ENCODE data around the gene PTPN23. TPM values are rescaled to one million over a fixed set of nuclear protein-coding genes. Genes with fewer than 3 reads are reported as not detected.

The PTPN23 gene
- total RNA-seq, 1 donor from 2014 or later = 40.3 TPM

DNA sequence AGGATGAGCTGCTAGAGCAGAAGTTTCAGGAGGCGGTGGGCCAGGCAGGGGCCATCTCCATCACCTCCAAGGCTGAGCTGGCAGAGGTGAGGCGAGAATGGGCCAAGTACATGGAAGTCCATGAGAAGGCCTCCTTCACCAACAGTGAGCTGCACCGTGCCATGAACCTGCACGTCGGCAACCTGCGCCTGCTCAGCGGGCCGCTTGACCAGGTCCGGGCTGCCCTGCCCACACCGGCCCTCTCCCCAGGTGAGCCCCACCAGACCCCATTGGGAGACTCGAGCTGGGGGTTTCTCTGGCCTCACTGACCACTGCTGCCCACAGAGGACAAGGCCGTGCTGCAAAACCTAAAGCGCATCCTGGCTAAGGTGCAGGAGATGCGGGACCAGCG, 28.0 kb downstream of the PTPN23 start:
- Histone ChIP-seq H3K9ac (ENCODE audit: low read length) (no peak overlapping the region), H3K27me3 (ENCODE audit: insufficient read depth, low read length) (no peaks in the 10 kb centered on the region), H3K4me2 (ENCODE audit: low read length) (no peak overlapping the region), H3K79me2 (ENCODE audit: insufficient read depth, low read length) (peaks cover 12% of the 10 kb centered on the region), H3K4me3 (ENCODE audit: insufficient read depth, low read depth, low read length) (no peak overlapping the region), H3K9me3 (ENCODE audit: insufficient read depth, low read depth, low read length) (no peaks in the 10 kb centered on the region), H3K4me1 (ENCODE audit: insufficient read depth, low read length) (peaks cover 11% of the 10 kb centered on the region), H3K27ac (ENCODE audit: low read depth, low read length) (no peak overlapping the region), H2AFZ (ENCODE audit: low read depth, low read length) (no peak overlapping the region), H3K36me3 (ENCODE audit: insufficient read depth, low read length) (peaks cover 11% of the 10 kb centered on the region), H4K20me1 (ENCODE audit: insufficient read depth, low read length) (peaks cover 32% of the 10 kb centered on the region)
- Mint-ChIP-seq H3K36me3 (ENCODE audit: low read depth, unreplicated experiment) (peaks cover 12% of the 10 kb centered on the region), H3K27me3 (ENCODE audit: low read depth, unreplicated experiment) (no peaks in the 10 kb centered on the region), H3K4me3 (ENCODE audit: unreplicated experiment) (no peak overlapping the region), H3K4me1 (ENCODE audit: low read depth, unreplicated experiment) (peaks cover 7% of the 10 kb centered on the region), H3K27ac (ENCODE audit: unreplicated experiment) (no peak overlapping the region), H3K9me3 (ENCODE audit: unreplicated experiment) (no peaks in the 10 kb centered on the region)
- DNase-seq (ENCODE audit: low read depth) (no peak), FAIRE-seq (no peak)
- TF ChIP-seq EZH2 (IDR thresholded peaks at IDR 0.05; ENCODE audit: insufficient read depth, low read length) = no peak
- TF ChIP-seq, protein P1, sequence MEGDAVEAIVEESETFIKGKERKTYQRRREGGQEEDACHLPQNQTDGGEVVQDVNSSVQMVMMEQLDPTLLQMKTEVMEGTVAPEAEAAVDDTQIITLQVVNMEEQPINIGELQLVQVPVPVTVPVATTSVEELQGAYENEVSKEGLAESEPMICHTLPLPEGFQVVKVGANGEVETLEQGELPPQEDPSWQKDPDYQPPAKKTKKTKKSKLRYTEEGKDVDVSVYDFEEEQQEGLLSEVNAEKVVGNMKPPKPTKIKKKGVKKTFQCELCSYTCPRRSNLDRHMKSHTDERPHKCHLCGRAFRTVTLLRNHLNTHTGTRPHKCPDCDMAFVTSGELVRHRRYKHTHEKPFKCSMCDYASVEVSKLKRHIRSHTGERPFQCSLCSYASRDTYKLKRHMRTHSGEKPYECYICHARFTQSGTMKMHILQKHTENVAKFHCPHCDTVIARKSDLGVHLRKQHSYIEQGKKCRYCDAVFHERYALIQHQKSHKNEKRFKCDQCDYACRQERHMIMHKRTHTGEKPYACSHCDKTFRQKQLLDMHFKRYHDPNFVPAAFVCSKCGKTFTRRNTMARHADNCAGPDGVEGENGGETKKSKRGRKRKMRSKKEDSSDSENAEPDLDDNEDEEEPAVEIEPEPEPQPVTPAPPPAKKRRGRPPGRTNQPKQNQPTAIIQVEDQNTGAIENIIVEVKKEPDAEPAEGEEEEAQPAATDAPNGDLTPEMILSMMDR (IDR thresholded peaks at IDR 0.05; ENCODE audit: insufficient read depth, low read depth, low read length) = no peak

DNA sequence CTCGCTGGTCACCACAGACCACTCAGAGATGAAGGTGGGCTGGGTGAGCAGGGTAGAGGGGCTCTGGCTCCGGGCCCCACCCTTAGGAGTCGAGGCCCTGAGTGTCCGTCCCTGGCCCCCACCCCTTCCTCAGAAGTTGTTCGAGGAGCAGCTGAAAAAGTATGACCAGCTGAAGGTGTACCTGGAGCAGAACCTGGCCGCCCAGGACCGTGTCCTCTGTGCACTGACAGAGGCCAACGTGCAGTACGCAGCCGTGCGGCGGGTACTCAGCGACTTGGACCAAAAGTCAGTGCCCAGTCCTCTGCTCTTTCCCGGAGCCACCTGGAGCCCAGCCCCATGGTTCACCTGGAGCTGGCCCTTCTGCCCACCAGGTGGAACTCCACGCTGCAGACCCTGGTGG, 28.5 kb downstream of the PTPN23 start:
- Mint-ChIP-seq H3K4me3 (ENCODE audit: unreplicated experiment) (no peak overlapping the region), H3K27ac (ENCODE audit: unreplicated experiment) (no peak overlapping the region), H3K4me1 (ENCODE audit: low read depth, unreplicated experiment) (peaks cover 7% of the 10 kb centered on the region), H3K27me3 (ENCODE audit: low read depth, unreplicated experiment) (no peaks in the 10 kb centered on the region), H3K36me3 (ENCODE audit: low read depth, unreplicated experiment) (peaks cover 12% of the 10 kb centered on the region), H3K9me3 (ENCODE audit: unreplicated experiment) (no peaks in the 10 kb centered on the region)
- no peaks in the 10 kb centered on the region for H3K27me3 ChIP-seq (ENCODE audit: insufficient read depth, low read length)
- H2AFZ ChIP-seq (ENCODE audit: low read depth, low read length) = no peak overlapping the region
- H4K20me1 ChIP-seq (ENCODE audit: insufficient read depth, low read length) = peaks cover 28% of the 10 kb centered on the region
- FAIRE-seq (no peak), DNase-seq (ENCODE audit: low read depth) (no peak)
- no peaks in the 10 kb centered on the region for H3K9me3 ChIP-seq (ENCODE audit: insufficient read depth, low read depth, low read length)
- H3K9ac ChIP-seq (ENCODE audit: low read length) = no peak overlapping the region
- TF ChIP-seq, protein P1 (IDR thresholded peaks at IDR 0.05; ENCODE audit: insufficient read depth, low read depth, low read length) = no peak
- TF ChIP-seq EZH2 (IDR thresholded peaks at IDR 0.05; ENCODE audit: insufficient read depth, low read length) = no peak
- no peak overlapping the region for H3K4me2 ChIP-seq (ENCODE audit: low read length)
- H3K4me1 ChIP-seq (ENCODE audit: insufficient read depth, low read length) = peaks cover 11% of the 10 kb centered on the region
- H3K4me3 ChIP-seq (ENCODE audit: insufficient read depth, low read depth, low read length) = no peak overlapping the region
- H3K27ac ChIP-seq (ENCODE audit: low read depth, low read length) = no peak overlapping the region
- peaks cover 9% of the 10 kb centered on the region for H3K79me2 ChIP-seq (ENCODE audit: insufficient read depth, low read length)
- H3K36me3 ChIP-seq (ENCODE audit: insufficient read depth, low read length) = peaks cover 11% of the 10 kb centered on the region

DNA sequence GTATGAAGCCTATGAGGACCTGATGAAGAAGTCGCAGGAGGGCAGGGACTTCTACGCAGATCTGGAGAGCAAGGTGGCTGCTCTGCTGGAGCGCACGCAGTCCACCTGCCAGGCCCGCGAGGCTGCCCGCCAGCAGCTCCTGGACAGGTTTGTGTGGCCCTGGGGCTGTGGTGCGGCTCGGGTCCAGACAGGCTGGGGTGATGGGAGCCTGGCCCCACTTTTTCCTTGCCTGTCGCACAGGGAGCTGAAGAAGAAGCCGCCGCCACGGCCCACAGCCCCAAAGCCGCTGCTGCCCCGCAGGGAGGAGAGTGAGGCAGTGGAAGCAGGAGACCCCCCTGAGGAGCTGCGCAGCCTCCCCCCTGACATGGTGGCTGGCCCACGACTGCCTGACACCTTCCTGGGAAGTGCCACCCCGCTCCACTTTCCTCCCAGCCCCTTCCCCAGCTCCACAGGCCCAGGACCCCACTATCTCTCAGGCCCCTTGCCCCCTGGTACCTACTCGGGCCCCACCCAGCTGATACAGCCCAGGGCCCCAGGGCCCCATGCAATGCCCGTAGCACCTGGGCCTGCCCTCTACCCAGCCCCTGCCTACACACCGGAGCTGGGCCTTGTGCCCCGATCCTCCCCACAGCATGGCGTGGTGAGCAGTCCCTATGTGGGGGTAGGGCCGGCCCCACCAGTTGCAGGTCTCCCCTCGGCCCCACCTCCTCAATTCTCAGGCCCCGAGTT, 29.0 kb downstream of the PTPN23 start:
- no peak overlapping the region for H3K27ac Mint-ChIP-seq (ENCODE audit: unreplicated experiment)
- no peak overlapping the region for H3K4me3 Mint-ChIP-seq (ENCODE audit: unreplicated experiment)
- Histone ChIP-seq H3K9me3 (ENCODE audit: insufficient read depth, low read depth, low read length) (no peaks in the 10 kb centered on the region), H3K4me1 (ENCODE audit: insufficient read depth, low read length) (peaks cover 6% of the 10 kb centered on the region), H3K79me2 (ENCODE audit: insufficient read depth, low read length) (peaks cover 9% of the 10 kb centered on the region), H3K27ac (ENCODE audit: low read depth, low read length) (no peak overlapping the region), H3K36me3 (ENCODE audit: insufficient read depth, low read length) (peaks cover 11% of the 10 kb centered on the region), H4K20me1 (ENCODE audit: insufficient read depth, low read length) (peaks cover 22% of the 10 kb centered on the region), H2AFZ (ENCODE audit: low read depth, low read length) (no peak overlapping the region), H3K4me2 (ENCODE audit: low read length) (no peak overlapping the region), H3K9ac (ENCODE audit: low read length) (no peak overlapping the region), H3K4me3 (ENCODE audit: insufficient read depth, low read depth, low read length) (no peak overlapping the region), H3K27me3 (ENCODE audit: insufficient read depth, low read length) (no peaks in the 10 kb centered on the region)
- no peak for FAIRE-seq
- TF ChIP-seq EZH2 (IDR thresholded peaks at IDR 0.05; ENCODE audit: insufficient read depth, low read length) = no peak
- TF ChIP-seq, protein P1 (IDR thresholded peaks at IDR 0.05; ENCODE audit: insufficient read depth, low read depth, low read length) = no peak
- H3K36me3 Mint-ChIP-seq (ENCODE audit: low read depth, unreplicated experiment) = peaks cover 12% of the 10 kb centered on the region
- H3K4me1 Mint-ChIP-seq (ENCODE audit: low read depth, unreplicated experiment) = peaks cover 5% of the 10 kb centered on the region
- no peaks in the 10 kb centered on the region for H3K27me3 Mint-ChIP-seq (ENCODE audit: low read depth, unreplicated experiment)
- no peaks in the 10 kb centered on the region for H3K9me3 Mint-ChIP-seq (ENCODE audit: unreplicated experiment)
- no peak for DNase-seq (ENCODE audit: low read depth)

Measured in astrocyte (in vitro differentiated cells and primary cell).